Neural cell (in vitro differentiated cells): Measurements from ENCODE around the gene CD300LB. TPM values are rescaled to one million over a fixed set of nuclear protein-coding genes. Genes with fewer than 3 reads are reported as not detected.

Source experiments
- H2AFZ ChIP-seq: fragments of 200-600, 300-800 bp; sonication (generic), shearing (Covaris generic); 2 replicates; pipeline ENCODE4 v1.6.0; 2014; ENCODE audit warnings: low read depth, mild to moderate bottlenecking, antibody characterized with exemption, low read length, moderate library complexity
- H3F3A ChIP-seq: fragments of 200-600 bp; shearing (Covaris generic); 2 replicates; pipeline ENCODE4 v1.6.1; 2016; ENCODE audit warnings: mild to moderate bottlenecking, moderate library complexity, mixed read lengths, antibody characterized with exemption, low read length; ENCODE audit not compliant: insufficient read depth, poor library complexity, severe bottlenecking
- H3K27ac ChIP-seq: fragments of 200-600, 300-800 bp; sonication (generic), shearing (Covaris generic); 2 replicates; pipeline ENCODE4 v1.5.1; 2014; ENCODE audit warnings: mild to moderate bottlenecking, low read length, moderate library complexity
- H3K27me3 ChIP-seq: fragments of 300-800, 200-600 bp; sonication (generic), shearing (Covaris generic); 2 replicates; pipeline ENCODE4 v1.6.0; 2014; ENCODE audit warnings: mild to moderate bottlenecking, low read depth, low read length, moderate library complexity; ENCODE audit not compliant: insufficient read depth
- H3K36me3 ChIP-seq: fragments of 300-800, 200-600 bp; sonication (generic), shearing (Covaris generic); 2 replicates; pipeline ENCODE4 v1.5.1; 2014; ENCODE audit warnings: mild to moderate bottlenecking, antibody characterized with exemption, low read length, moderate library complexity; ENCODE audit not compliant: insufficient read depth
- H3K4me2 ChIP-seq: fragments of 300-800, 200-600 bp; sonication (generic), shearing (Covaris generic); 2 replicates; pipeline ENCODE4 v1.6.0; 2014; ENCODE audit warnings: mild to moderate bottlenecking, low read length
- H3K4me3 ChIP-seq: fragments of 300-800, 200-600 bp; sonication (generic), shearing (Covaris generic); 2 replicates; pipeline ENCODE4 v1.5.1; 2014; ENCODE audit warnings: mild to moderate bottlenecking, low read length, moderate library complexity
- H3K79me2 ChIP-seq: fragments of 200-600 bp; shearing (Covaris generic); replicated peaks from 2 replicates; pipeline ENCODE4 v1.6.0; 2014; ENCODE audit warnings: mild to moderate bottlenecking, low read length, moderate library complexity; ENCODE audit not compliant: insufficient read depth
- H3K9ac ChIP-seq: fragments of 300-800, 200-600 bp; sonication (generic), shearing (Covaris generic); 2 replicates; pipeline ENCODE4 v1.6.1; 2016; ENCODE audit warnings: mild to moderate bottlenecking, low read length, mixed read lengths
- H3K9me2 ChIP-seq: fragments of 200-600 bp; shearing (Covaris generic); 2 replicates; pipeline ENCODE4 v1.6.1; 2016; ENCODE audit warnings: mild to moderate bottlenecking, low read length, mixed read lengths; ENCODE audit not compliant: insufficient read depth
- H3K9me3 ChIP-seq: fragments of 200-600, 300-800 bp; sonication (generic), shearing (Covaris generic); 2 replicates; pipeline ENCODE4 v1.6.1; 2016; ENCODE audit warnings: mild to moderate bottlenecking, mixed run types, low read length, moderate library complexity, mixed read lengths
- H4K20me1 ChIP-seq: fragments of 200-600 bp; shearing (Covaris generic); 2 replicates; pipeline ENCODE4 v1.6.1; 2016; ENCODE audit warnings: mild to moderate bottlenecking, mixed run types; ENCODE audit not compliant: insufficient read depth
- EP300 ChIP-seq: fragments of 450-650 bp; conservative IDR thresholded peaks from 2 replicates; pipeline ENCODE4 v1.6.1; 2014; ENCODE audit warnings: antibody characterized with exemption, mild to moderate bottlenecking, moderate library complexity; ENCODE audit not compliant: poor library complexity, severe bottlenecking
- EZH2 ChIP-seq: fragments of 200-600, 300-800 bp; shearing (Covaris generic), sonication (generic); IDR thresholded peaks from 2 replicates; pipeline ENCODE4 v1.6.1; 2014; ENCODE audit warnings: antibody characterized with exemption, low read length, borderline replicate concordance, mild to moderate bottlenecking; ENCODE audit not compliant: insufficient read depth, poor library complexity, severe bottlenecking
- MXI1 ChIP-seq: fragments of 450-650 bp; conservative IDR thresholded peaks from 2 replicates; pipeline ENCODE4 v1.6.1; 2014; ENCODE audit warnings: antibody characterized with exemption, mild to moderate bottlenecking; ENCODE audit not compliant: poor library complexity, severe bottlenecking
- POLR2AphosphoS5 ChIP-seq: IDR thresholded peaks from 2 replicates; pipeline ENCODE4 v1.6.1; 2012
- RAD21 ChIP-seq: fragments of 450-650 bp; conservative IDR thresholded peaks from 2 replicates; pipeline ENCODE4 v1.6.1; 2014; ENCODE audit warnings: antibody characterized with exemption, mild to moderate bottlenecking, moderate library complexity
- SMC3 ChIP-seq: fragments of 450-650 bp; conservative IDR thresholded peaks from 2 replicates; pipeline ENCODE4 v1.6.1; 2014; ENCODE audit warnings: antibody characterized with exemption, mild to moderate bottlenecking, moderate library complexity; ENCODE audit not compliant: poor library complexity
- TAF1 ChIP-seq: IDR thresholded peaks from 2 replicates; pipeline ENCODE4 v1.6.1; 2012; ENCODE audit warnings: low read depth
- polyA plus RNA-seq: library from polyadenylated mRNA; depleted of rRNA; stranded (reverse); fragments of >200 nt; gene quantifications from 2 replicates; pipeline ENCODE4 v1.2.3, GENCODE V29; 2014
- TF ChIP-seq, protein P1 (sequence below): IDR thresholded peaks from 2 replicates; pipeline ENCODE4 v1.6.1; 2012; ENCODE audit warnings: borderline replicate concordance
- TF ChIP-seq, protein P2 (sequence below): fragments of 450-650 bp; IDR thresholded peaks from 2 replicates; pipeline ENCODE4 v1.5.1; 2014; ENCODE audit warnings: antibody characterized with exemption, mild to moderate bottlenecking, moderate library complexity; ENCODE audit not compliant: poor library complexity, severe bottlenecking

Gene CD300LB
- polyA plus RNA-seq, 1 donor from 2014 or later, result not detected

DNA sequence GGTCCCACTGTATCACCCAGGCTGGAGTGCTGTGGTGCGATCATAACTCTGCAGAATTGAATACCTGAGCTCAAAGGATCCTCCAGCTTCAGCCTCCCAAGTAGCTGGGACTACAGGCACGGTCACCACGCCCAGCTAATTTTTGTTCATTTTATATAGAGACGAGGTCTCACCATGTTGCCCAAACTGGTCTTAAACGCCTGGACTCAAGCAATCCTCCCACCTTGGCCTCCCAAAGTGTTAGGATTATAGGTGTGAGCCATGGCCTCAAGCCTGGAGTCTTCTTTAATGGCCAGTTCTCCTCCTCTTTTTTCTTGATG lies 484 bp downstream of the CD300LB start:
- no peaks in the 10 kb centered on the region for H3K9me3 ChIP-seq
- H3F3A ChIP-seq, result no peaks in the 10 kb centered on the region
- no peak overlapping the region for H2AFZ ChIP-seq
- H4K20me1 ChIP-seq, result no peaks in the 10 kb centered on the region
- no peak overlapping the region for H3K4me2 ChIP-seq
- H3K4me3 ChIP-seq, result no peak overlapping the region
- H3K27me3 ChIP-seq, result no peaks in the 10 kb centered on the region
- no peak overlapping the region for H3K27ac ChIP-seq
- H3K79me2 ChIP-seq, result no peaks in the 10 kb centered on the region
- H3K36me3 ChIP-seq, result no peaks in the 10 kb centered on the region
- TF ChIP-seq EP300 (no peak), SMC3 (no peak), EZH2 (no peak), TAF1 (no peak), POLR2AphosphoS5 (no peak), MXI1 (no peak), RAD21 (no peak)
- TF ChIP-seq, protein P1, sequence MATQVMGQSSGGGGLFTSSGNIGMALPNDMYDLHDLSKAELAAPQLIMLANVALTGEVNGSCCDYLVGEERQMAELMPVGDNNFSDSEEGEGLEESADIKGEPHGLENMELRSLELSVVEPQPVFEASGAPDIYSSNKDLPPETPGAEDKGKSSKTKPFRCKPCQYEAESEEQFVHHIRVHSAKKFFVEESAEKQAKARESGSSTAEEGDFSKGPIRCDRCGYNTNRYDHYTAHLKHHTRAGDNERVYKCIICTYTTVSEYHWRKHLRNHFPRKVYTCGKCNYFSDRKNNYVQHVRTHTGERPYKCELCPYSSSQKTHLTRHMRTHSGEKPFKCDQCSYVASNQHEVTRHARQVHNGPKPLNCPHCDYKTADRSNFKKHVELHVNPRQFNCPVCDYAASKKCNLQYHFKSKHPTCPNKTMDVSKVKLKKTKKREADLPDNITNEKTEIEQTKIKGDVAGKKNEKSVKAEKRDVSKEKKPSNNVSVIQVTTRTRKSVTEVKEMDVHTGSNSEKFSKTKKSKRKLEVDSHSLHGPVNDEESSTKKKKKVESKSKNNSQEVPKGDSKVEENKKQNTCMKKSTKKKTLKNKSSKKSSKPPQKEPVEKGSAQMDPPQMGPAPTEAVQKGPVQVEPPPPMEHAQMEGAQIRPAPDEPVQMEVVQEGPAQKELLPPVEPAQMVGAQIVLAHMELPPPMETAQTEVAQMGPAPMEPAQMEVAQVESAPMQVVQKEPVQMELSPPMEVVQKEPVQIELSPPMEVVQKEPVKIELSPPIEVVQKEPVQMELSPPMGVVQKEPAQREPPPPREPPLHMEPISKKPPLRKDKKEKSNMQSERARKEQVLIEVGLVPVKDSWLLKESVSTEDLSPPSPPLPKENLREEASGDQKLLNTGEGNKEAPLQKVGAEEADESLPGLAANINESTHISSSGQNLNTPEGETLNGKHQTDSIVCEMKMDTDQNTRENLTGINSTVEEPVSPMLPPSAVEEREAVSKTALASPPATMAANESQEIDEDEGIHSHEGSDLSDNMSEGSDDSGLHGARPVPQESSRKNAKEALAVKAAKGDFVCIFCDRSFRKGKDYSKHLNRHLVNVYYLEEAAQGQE, result no peak
- TF ChIP-seq, protein P2, sequence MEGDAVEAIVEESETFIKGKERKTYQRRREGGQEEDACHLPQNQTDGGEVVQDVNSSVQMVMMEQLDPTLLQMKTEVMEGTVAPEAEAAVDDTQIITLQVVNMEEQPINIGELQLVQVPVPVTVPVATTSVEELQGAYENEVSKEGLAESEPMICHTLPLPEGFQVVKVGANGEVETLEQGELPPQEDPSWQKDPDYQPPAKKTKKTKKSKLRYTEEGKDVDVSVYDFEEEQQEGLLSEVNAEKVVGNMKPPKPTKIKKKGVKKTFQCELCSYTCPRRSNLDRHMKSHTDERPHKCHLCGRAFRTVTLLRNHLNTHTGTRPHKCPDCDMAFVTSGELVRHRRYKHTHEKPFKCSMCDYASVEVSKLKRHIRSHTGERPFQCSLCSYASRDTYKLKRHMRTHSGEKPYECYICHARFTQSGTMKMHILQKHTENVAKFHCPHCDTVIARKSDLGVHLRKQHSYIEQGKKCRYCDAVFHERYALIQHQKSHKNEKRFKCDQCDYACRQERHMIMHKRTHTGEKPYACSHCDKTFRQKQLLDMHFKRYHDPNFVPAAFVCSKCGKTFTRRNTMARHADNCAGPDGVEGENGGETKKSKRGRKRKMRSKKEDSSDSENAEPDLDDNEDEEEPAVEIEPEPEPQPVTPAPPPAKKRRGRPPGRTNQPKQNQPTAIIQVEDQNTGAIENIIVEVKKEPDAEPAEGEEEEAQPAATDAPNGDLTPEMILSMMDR, result no peak
- H3K9ac ChIP-seq, result no peak overlapping the region
- no peaks in the 10 kb centered on the region for H3K9me2 ChIP-seq

DNA sequence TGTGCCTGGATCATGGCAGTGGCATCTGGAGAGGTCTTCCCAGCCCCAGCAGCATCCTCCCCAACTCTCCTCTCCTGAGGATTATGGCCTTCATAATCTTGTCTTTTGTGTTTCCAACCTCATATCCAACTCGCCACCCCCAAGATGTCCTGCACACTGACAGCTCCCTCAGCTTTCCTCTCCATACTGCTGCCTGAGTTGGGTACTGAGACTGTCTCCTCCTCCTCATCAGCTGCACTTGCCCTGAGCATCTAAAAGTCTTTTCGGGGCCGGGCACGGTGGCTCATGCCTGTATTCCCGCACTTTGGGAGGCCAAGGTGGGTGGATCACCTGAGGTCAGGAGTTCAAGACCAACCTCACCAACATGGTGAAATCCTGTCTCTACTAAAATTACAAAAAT lies 2.0 kb downstream of the CD300LB start:
- Histone ChIP-seq H3K9ac (no peak overlapping the region), H3K27ac (no peak overlapping the region), H4K20me1 (no peaks in the 10 kb centered on the region), H3K4me2 (no peak overlapping the region), H3F3A (no peaks in the 10 kb centered on the region), H3K79me2 (no peaks in the 10 kb centered on the region), H3K27me3 (no peaks in the 10 kb centered on the region), H3K9me3 (no peaks in the 10 kb centered on the region), H3K36me3 (no peaks in the 10 kb centered on the region), H3K9me2 (no peaks in the 10 kb centered on the region), H3K4me3 (no peak overlapping the region), H2AFZ (no peak overlapping the region)
- TF ChIP-seq, protein P2, result no peak
- TF ChIP-seq RAD21, result no peak
- no peak for TF ChIP-seq EP300
- TF ChIP-seq TAF1, result no peak
- TF ChIP-seq POLR2AphosphoS5, result no peak
- TF ChIP-seq MXI1, result no peak
- no peak for TF ChIP-seq EZH2
- TF ChIP-seq, protein P1, result no peak
- TF ChIP-seq SMC3, result no peak
